ACHN (cell line): ENCODE results near the gene PDCD11.
A peak's percentile ranks its signal among the peaks of the same experiment; 100 is the strongest.

ENCODE experiments used
- DNase-seq: peaks from one replicate; pipeline ENCODE4 v3.0.0-alpha.2; 2015
- in situ Hi-C: cut with HindIII; loops from 2 replicates; pipeline ENCODE4 v1.10.0; 2017; ENCODE audit warnings: low sequenced_read_pairs, low pct_ligation_motif_present, low pct_unique_long_range_greater_than_20kb

Gene PDCD11

DNA sequence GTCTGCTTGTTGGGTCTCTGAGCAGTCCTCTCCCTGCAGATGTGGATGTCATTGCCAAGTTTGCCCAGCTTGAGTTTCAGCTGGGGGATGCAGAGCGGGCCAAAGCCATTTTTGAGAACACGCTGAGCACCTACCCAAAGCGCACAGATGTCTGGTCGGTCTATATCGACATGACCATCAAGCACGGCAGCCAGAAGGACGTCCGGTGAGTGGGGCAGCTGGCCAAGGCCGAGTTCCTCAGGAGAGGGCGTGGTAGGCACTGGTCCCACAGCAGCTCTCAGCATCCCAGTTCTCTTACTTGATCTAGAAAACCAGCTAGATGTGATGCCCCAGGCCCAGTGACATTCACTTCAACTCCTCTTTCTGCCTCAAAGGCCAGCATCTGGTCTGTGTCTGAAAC lies 48.1 kb downstream of the PDCD11 start:
- in situ Hi-C loops = no loop called here
- no peak for DNase-seq

DNA sequence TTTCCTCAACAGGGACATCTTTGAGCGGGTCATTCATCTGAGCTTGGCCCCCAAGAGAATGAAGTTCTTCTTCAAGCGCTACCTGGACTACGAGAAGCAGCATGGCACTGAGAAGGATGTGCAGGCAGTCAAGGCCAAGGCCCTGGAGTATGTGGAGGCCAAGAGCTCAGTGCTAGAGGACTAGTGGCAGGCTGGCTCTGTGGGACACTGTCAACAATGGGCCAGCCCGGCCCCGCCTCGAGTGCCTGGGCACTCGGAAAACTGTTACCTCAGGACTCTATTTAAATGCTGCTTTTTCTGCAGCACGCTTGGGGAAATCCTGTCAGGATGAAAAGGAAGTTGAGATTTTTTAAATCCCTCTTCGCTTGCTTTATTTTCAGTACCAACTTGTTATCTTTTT lies 48.9 kb downstream of the PDCD11 start:
- no peak for DNase-seq
- in situ Hi-C loops = no loop called here

DNA sequence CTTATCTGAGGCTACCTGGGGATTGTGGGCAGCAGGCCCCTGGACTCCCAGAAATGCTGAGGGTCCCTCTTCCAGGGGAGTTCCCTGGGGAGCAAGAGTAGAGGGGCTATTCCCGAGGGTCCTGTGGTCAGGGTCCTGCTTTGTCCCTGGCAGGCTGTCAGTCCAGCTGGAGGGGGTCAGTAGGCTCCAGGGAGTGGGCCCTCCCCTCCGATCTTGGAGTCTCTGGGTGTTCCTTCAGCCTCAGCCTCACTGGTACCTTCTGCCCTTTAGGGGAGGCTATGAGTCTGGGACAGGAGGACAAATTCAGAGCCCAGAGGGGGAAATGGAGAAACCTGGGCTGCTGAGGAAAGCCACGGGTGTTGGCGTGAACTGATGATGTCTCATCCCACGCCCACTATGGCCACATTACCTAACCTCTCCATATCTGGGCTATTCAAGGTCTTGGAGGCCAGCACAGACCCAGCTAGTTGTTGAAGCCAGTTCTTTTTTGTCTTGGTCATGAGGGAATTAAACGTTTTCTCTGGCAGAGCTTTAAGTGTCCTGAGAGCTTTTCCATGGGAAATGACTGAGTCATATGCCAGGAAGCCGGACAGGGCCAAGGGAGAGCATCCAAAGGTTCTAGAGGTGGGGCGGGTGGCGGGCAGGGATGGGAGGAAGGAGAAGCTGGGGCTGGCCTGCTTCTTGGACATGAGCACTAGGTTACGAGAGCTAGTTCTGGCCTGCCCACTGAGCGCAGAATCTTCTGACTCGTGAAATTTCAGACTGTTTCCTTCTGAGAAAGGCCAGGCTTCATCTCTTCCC lies 49.5 kb downstream of the PDCD11 start:
- no peak for DNase-seq
- in situ Hi-C loops = no loop called here

DNA sequence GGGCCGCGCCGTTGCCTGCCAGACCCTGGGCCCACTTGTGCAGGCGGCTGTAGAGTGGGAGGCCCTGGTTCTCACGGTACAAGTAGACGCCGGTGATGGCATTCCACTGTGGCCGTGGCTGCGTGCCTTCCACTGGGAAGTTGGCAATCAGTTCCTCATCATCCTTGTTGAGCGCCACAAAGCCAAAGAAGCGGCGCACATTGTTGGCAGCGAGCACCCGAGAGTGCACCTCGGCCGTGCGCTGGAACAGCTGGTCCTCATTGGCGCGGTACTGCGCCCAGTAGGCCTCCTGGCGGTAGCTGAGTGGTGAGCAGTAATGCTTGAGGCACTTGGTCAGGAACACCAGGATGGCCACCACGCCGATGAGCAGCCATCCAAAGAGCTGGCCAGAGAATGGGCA lies 50.8 kb downstream of the PDCD11 start:
- DNase-seq = no peak
- in situ Hi-C loops = no loop called here

DNA sequence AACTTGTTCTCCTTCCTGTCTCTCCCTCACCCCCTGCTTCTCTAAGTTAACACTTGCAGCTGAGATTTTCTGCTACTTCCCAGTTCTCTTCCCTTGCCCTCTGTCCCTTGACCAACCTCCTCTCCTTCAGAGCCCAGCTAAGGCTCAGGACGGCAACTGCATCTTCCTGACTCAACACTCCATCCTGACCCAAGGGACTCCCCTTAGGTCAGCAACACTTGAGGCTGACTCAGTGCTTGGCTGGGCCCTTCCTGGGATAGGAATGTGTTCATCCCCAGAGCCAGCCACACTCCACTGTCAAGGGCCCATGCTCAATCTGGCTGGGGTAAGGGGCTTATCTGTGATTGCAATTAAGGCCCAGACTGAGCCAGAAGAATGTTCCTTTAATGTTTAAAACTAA lies 52.3 kb downstream of the PDCD11 start:
- in situ Hi-C loops = no loop called here
- peak; percentile 73 for DNase-seq

DNA sequence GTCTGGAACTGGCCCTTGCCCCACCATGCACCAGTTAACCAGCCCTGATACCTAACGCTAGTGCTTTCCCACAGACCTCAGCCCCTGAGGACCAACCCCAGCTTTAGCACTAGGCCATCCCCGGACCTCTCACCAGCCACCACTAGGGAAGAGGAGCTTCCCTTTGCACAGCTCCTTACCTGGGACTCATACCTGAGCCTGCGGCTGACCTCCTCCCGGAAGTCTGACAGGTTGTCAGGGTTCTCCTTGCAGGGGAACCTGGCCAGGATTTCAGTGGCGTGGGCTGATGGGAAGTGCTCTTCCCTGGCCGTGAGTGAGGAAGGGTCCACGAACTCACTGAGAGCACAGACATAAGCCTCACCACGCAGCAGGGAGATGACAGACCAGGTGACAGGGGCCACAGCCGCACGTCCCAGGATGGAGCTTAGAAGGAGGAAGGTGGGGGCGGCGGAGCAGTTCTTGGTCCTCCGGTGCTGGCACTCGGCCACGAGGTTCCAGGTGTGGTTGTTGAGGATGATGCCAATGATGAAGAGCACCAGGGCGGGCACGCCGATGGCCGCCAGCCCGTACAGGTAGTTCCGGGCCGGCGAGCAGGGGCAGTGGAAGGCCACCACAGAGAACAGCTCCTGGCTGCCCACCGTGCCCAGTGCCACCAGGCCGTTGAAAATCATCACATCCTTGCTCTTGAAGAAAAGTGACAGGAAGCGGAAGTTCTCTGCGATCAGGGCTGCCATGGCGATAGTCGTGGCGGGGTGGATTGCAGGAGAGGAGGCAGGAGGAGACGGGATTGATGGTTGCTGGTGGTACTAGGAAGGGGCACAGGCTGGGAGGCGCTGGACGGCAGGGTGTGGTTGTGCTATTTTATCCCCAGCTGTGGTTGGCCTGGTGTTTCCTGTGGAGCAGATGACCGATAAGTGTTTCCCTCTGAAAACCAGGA lies 53.0 kb downstream of the PDCD11 start:
- in situ Hi-C loops = no loop called here
- DNase-seq = no peak

DNA sequence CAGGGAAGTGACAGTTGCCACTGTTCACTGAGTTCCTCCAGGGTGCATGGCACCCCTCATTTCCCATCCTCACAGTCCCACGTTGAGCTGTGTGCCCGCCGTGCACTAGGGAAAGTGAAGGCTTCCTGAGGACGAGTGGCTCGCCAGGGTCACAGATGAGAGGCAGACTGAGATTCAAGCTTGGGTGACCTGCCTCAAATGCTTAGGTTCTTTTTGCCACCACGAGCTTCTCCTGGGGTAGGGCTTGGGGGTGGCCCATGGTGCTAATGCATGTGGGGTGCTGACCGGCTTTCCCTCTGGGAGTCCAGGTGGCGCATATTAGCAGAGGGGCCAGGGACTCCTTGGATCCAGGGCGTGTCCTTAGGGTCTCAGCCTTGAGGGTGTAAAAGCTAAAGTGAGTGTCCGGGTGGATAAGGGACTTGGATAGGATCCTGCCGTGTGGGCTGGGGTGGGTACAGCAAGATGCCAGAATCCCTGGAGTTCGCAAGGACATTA lies 53.8 kb downstream of the PDCD11 start:
- no peak for DNase-seq
- in situ Hi-C loops = no loop called here

DNA sequence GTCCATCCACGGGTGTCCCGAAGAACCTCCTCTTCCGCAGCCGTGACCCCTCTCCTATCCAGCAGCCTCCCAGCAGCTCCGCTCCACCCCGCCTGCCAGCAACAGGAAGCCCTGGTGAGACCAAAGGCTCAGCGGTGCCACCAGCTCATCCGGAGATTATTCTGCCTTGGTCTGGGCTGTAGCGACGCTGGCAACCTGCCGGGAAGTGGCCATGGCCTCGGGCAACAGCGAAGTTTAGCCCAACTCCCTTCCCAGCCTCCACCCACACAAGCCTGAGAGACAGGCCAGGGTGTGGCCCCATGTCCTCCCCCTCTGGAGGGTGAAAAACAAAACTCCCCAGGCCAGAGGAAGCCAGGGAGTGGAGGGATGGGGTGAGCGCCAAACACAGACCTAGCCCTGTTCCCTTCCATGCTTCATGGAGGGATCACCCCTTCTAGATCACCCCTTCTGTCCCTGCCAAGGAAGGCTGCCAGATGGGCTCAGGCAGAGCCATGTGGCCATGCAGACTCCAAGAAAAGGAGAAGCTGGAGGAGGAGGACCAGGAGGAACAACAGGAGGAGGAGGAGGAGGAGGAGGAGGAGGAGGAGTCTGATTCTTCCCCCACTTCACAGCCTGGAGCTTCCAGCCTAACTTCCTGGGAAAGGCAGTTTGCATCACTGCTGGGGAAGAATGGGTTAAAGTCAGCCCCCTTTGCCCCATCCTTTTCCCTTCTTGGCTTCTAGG lies 54.8 kb downstream of the PDCD11 start:
- in situ Hi-C loops = no loop called here
- DNase-seq = no peak

DNA sequence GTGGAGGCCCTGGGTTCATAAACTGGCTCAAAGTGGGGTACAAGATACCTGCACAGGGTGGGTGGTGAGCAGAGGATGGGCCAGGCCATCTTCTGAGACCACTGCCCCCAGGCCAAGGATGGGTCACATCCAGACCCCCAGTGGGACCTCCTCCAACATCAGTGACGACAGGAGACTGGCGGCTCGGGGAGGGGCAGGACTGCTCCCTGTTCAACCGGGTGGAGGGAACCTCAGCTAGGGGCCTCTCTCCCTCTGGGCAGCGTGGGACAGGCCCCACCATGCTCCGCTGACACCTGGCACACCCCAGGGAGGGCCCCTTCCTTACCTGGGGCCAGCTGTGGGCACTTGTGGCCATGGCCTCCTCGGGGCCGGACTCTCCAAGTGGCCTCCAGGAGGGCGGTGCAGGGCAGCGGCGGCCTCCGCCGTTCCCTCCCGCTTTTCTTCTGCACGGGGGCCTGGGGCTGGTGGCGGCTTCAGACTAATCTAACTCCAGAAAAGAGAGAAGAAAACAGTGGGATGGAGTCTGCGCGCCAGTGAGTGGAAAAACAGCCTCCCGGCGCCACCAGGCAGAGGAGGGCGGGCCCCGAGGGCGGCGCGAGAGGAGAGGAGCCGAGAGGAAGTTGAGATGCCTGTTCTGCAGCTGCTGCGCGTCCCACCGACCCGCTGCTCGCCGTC lies 55.5 kb downstream of the PDCD11 start, which contains the start of gene CALHM2:
CALHM2 (minus strand) TSS at position 540 of the 675 bp plus-strand sequence. CDS start 2,429 bp downstream, outside the sequence.
- DNase-seq = peak; percentile 52
- in situ Hi-C loops = no loop called here

DNA sequence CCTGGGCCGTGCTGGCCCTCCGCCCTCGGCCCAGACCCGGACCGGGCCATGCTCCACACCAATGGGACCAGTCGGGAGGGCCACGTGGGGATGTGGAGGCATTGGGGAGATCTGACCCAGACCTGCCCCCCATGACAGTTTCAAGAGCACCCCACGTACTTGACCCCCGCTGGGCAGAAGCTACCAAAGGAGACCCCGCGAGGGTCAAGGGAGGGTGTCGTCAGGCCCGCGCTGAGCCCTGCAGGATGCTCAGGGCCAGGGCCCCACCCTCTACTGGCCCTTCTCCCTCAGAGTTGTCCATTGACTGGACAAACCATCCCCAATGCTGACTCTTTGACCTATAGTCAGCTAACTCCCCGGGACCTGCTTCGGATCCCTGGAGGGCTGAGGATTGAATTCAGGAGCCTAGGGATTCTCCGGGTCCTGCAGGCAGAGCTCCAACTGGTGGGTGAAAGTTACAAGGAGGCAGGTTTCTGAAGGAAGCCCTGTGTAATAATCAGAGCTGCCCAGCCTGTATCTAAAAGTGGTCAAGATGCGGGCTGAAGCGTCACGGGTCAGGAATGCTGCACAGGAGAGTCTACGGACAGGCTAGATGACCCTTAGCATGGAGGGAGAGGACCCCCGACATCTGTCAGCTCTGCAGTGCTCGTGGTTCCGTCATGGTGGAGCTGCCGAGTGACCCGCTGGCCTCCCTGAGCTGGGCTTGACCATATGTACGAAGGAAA lies 56.2 kb downstream of the PDCD11 start:
- in situ Hi-C loops = no loop called here
- no peak for DNase-seq

DNA sequence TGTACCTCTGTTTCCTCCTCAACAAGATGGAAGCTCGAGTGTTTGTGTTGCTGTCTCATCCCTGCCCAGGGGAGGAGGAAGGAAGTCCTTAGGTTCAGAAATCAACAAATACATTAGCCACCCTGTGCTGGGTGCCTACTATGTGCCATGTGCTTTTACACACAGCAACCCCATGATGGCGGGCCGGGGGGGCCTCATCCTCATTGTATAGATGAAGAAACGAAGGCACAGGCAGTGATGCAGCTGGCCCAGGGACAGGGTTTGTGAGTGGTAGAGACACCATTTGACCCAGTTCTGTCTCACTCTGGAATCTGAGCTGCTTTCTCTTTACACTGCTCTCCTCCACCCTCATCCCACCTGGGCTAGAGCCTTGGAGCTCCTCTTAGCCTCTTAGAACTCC lies 57.6 kb downstream of the PDCD11 start:
- in situ Hi-C loops = no loop called here
- no peak for DNase-seq

DNA sequence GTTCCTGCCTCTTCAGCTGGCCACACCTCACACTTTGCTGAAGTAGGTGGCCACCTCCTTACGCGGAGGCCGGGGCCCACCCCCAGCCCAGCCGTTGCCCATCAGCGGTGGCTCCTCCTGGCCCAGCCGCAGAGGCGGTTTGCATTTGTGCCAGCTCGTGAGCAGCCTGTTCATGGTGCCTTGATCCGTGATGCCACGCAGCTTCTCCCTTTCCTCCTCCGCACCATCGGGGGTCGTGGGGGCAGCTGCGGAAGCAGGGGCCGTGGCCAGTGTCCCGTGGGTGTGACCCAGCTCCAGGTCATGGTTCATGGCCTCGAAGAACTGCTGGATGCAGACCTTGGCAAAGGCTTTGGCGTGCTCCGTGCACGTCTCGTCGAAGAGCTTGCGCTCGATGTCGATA lies 58.8 kb downstream of the PDCD11 start:
- in situ Hi-C loops = no loop called here

DNA sequence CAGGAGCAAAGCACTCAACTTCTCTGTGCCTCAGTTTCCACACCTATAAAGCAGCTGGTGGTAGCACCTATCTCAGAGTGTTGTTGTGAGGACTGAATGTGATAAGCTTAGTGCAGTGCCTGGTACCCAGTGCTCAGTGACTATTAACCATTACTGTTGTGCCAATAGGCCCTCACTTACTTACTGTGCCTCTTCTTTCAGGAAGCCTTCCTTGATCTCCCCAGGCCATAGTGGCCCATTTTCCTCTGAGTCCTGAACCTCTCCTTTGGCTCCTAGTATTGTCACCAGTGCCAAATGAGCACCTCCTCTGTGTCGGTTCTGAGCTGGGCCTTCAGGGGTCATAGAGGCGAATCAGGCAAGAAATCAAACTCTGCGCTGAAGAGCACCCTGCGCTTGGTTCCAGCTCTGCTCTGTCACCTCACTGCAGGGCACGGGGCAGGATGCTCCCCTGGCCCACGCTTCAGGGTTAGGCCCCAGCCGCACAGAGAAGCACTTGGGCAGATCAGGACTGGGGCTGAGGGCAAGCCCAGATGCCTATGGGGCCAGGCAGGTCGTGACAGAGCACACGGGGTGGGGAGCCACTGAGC lies 59.7 kb downstream of the PDCD11 start:
- in situ Hi-C loops = no loop called here
- no peak for DNase-seq

More for the DNA sequence above, 58.8 kb downstream of the PDCD11 start:
- DNase-seq = no peak

DNA sequence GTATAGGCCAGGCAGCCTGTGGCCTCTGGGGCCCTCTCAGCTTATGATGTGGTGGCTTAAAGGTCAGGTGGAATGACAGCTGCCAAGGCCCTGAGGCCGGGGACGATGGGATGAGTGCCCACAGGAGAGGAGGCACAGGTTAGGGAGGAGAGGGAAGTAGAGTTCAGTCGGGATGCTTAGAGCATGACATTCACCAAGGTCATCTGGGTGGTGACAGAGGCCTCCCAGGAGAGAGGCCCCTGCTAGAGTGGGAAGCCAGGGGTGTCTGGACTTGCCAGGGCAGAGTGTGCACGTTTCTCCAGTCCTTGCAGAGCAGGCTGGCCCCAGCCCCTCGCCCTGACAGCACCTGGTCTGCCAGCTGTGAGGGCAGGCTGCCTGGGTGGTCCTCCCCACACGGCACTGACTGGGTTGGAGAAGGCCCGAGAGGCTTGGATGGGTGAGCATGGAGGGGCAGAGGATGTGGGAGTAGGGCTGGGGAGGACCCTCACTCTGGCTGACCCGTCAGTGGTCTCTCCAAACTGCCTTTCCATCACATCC lies 60.8 kb downstream of the PDCD11 start:
- DNase-seq = no peak
- in situ Hi-C loops = no loop called here

DNA sequence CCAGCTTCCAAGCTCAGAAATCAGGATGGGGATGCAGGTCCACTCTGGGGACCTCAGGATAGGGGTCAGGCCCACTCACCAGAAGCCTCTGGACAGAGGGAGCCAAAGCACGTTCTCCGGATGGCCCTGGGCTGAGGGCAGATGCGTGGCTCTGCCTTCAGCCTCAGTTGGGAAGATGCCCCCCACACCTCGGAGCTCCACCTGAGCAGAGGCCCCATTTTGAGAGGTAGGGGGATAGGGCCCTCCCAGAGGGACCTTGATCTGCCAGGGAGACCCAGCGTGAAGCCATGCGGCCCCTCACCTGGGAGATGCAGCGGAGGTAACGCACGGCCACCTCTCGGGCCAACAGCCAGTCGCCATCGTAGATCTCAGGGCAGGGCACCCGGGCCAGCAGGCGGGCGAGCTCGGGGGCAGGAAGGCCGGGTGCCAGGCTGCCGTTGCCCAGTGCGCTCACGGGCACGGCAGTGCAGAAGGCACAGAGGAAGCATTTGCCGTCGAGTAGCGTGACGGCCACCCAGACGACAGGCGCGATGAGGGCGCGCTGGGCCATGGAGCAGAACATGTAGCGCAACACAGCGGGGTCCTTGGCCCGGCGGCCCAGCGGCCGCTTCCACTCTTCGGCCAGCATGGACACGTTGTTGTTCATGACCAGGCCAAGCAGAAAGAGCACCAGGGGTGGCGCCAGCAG lies 61.6 kb downstream of the PDCD11 start:
- no peak for DNase-seq
- in situ Hi-C loops = no loop called here

DNA sequence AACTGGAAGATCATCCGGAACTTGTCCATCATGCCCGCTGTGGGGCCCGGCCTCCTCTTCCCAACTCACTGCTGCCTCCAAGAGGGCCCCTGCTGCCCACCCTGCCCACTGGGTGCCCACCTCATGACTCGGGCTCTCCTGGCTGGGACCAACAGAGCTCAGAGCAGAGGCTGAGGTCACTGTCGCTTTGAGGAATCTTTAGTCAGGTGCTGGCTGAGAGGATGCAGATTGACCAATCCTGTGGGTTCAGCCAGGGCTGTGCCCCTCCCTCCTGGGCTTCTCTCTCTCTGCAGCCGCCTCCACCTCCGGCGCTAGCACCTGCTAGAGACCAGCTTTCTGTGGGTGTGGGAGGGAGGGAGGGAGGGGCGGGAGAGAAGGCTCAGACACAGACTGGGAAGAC lies 62.3 kb downstream of the PDCD11 start, which contains the start of gene CALHM1:
CALHM1 (minus strand) TSS at position 181 of the 400 bp plus-strand sequence; CDS start at position 32, 149 bp downstream.
- in situ Hi-C loops = no loop called here
- DNase-seq = no peak
